Head of caudate nucleus (tissue), 42 donors: ENCODE measurements around the gene ISG15.

Experiments
- DNase-seq, 42 donors: peaks; one replicate each; pipeline versions ENCODE4 v3.0.0 to v3.0.0-alpha.2; 2020 to 2021; ENCODE audit warnings: mixed read lengths in 7 of 42
- intact Hi-C: fragments of 100-400 bp; cut with DNase I; formaldehyde crosslinking; loops from one replicate; pipeline ENCODE4 v1.15.0; 2022

Gene ISG15

GRCh38 chr1:1013105-1013921, at the start of gene ISG15:
ISG15 (plus strand) TSS chr1:1013497; CDS start chr1:1013574, 77 bp downstream.
- peak; percentile 63 to 92 (median 80) for DNase-seq
- intact Hi-C loops = no loop called here

GRCh38 chr1:963746-964525, 49.4 kb upstream of the ISG15 start:
- no peak for DNase-seq
- intact Hi-C loops = no loop called here

GRCh38 chr1:964691-965525, 48.4 kb upstream of the ISG15 start:
- intact Hi-C loops = no loop called here
- no peak for DNase-seq

- no peak for DNase-seq
- intact Hi-C loops = no loop called here
Observed at GRCh38 chr1:965526-966134, 47.7 kb upstream of the ISG15 start.

GRCh38 chr1:966135-966703, 47.1 kb upstream of the ISG15 start, which contains the start of gene PLEKHN1:
PLEKHN1 (plus strand) TSS chr1:966482; CDS start chr1:966532, 50 bp downstream.
- intact Hi-C loops = no loop called here
- no peak for DNase-seq

- intact Hi-C loops = no loop called here
- peak in 7 of 42 donors; percentile 19 to 60 (median 37) for DNase-seq
Observed at GRCh38 chr1:966704-967300, 46.5 kb upstream of the ISG15 start.

GRCh38 chr1:967466-968343, 45.6 kb upstream of the ISG15 start:
- intact Hi-C loops = no loop called here
- no peak for DNase-seq

GRCh38 chr1:969260-969855, 43.9 kb upstream of the ISG15 start:
- intact Hi-C loops = no loop called here

GRCh38 chr1:970242-970972, 42.9 kb upstream of the ISG15 start:
- no peak for DNase-seq
- intact Hi-C loops = no loop called here

More at GRCh38 chr1:969260-969855, 43.9 kb upstream of the ISG15 start:
- no peak for DNase-seq

GRCh38 chr1:970973-971730, 42.1 kb upstream of the ISG15 start:
- DNase-seq = no peak
- intact Hi-C loops = no loop called here

GRCh38 chr1:971751-972506, 41.4 kb upstream of the ISG15 start:
- intact Hi-C loops = no loop called here
- no peak for DNase-seq

- no peak for DNase-seq
- intact Hi-C loops = no loop called here
Observed at GRCh38 chr1:972726-973458, 40.4 kb upstream of the ISG15 start.

- DNase-seq = no peak
- intact Hi-C loops = no loop called here
Observed at GRCh38 chr1:973459-974292, 39.6 kb upstream of the ISG15 start.
